Small intestine (tissue), 7 donors: ENCODE results near the gene NEFH. TPM values are rescaled to one million over a fixed set of nuclear protein-coding genes. Genes with fewer than 3 reads are reported as not detected.
A peak's percentile ranks its signal among the peaks of the same experiment; 100 is the strongest.

Experiments
- DNase-seq, 2 donors: peaks; one replicate each; pipeline versions ENCODE4 v3.0.0 to v3.0.0-alpha.2; 2013
- FAIRE-seq: peaks from 2 replicates; lab custom pipeline; 2012; peaks lifted over from hg19 to GRCh38; lab: Jason Lieb, UNC
- H3K27ac ChIP-seq, 3 donors: one replicate each; pipeline ENCODE4 v1.5.1; 2013; ENCODE audit warnings: low read length in 2 of 3, mild to moderate bottlenecking in 2 of 3, control low read depth in 1 of 3, inconsistent platforms in 1 of 3, low read depth in 1 of 3, moderate library complexity in 1 of 3
- H3K27me3 ChIP-seq, 3 donors: one replicate each; pipeline ENCODE4 v1.6.1; 2013; ENCODE audit warnings: low read length in 3 of 3, inconsistent platforms in 1 of 3; ENCODE audit not compliant: control insufficient read depth in 3 of 3, insufficient read depth in 3 of 3
- H3K36me3 ChIP-seq, 3 donors: one replicate each; pipeline ENCODE4 v1.6.1; 2013; ENCODE audit warnings: low read length in 3 of 3, inconsistent platforms in 1 of 3, low read depth in 1 of 3, mild to moderate bottlenecking in 1 of 3, moderate library complexity in 1 of 3; ENCODE audit not compliant: control insufficient read depth in 3 of 3, insufficient read depth in 2 of 3
- H3K4me1 ChIP-seq, 3 donors: one replicate each; pipeline ENCODE4 v1.6.1; 2013; ENCODE audit warnings: low read length in 2 of 3, inconsistent platforms in 1 of 3, low read depth in 1 of 3, mild to moderate bottlenecking in 1 of 3, moderate library complexity in 1 of 3; ENCODE audit not compliant: control insufficient read depth in 3 of 3, insufficient read depth in 2 of 3
- H3K4me3 ChIP-seq, 3 donors: one replicate each; pipeline ENCODE4 v1.5.1; 2013; ENCODE audit warnings: low read length in 3 of 3, control low read depth in 1 of 3, inconsistent platforms in 1 of 3, low read depth in 1 of 3, mild to moderate bottlenecking in 1 of 3, moderate library complexity in 1 of 3
- H3K9me3 ChIP-seq, 2 donors: one replicate each; pipeline ENCODE4 v1.6.1; 2013; ENCODE audit warnings: low read depth in 1 of 2, low read length in 1 of 2; ENCODE audit not compliant: control insufficient read depth in 2 of 2, insufficient read depth in 1 of 2
- WGBS, 3 donors: extraction: QIAGEN DNeasy Blood & Tissue Kit; methylation state at CpG; one replicate each; pipeline ENCODE4 v1.1.7; 2013; 5-methylcytosine and 5-hydroxymethylcytosine counted together
- polyA plus RNA-seq, 4 donors: library from polyadenylated mRNA; stranded (reverse) in 3 of 4; unstranded in 1 of 4; fragments of 200-250 nt in 3 of 4; fragments of 120-200 nt in 1 of 4; gene quantifications; one replicate each; pipeline versions ENCODE4 v1.2.1 to v1.2.3, GENCODE V29; 2013
- donor health status: healthy with polysubstance abuse.
- donor health status: control.
- donor health status: control.
- donor health status: Bipolar disorder and iron deficiency.
- donor health status: healthy.

Gene NEFH
- polyA plus RNA-seq, 4 donors = 1.9 to 4.7 TPM; not detected in 2

DNA sequence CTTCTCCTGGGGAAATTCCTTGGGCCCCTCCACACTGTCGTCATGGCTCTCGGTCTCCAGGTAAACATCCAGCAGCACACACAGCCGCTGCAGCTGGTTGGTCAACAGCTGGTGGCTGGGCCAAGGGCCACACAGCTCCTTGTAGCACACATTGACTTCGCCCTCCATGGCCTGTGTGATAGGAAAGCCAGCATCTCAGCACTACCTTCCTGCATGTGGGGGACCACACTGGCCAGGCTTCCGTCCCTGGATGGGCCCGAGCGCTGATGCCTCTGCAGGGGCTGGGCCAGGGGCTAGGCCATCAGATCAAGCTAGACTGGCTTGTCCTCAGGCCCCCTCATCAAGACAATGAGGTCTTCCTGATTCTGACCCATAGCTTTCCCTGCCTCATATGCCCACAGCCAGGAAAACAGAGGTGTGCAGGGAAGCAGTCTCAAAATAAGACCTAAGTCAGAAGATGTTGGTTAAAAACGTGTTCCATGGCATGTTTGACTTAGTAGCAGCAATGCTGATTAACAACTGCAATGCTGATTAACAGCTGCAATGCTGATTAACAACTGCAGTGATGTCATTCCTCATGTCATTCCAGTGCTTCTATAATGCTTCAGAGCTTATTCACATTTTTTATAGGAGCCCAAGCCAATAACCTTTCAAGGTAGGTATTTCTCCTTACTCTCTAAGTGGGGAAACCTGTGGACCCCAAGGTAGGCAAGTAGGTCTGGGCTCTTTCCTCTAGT, 31.3 kb downstream of the NEFH start:
- DNase-seq (no peak), FAIRE-seq (no peak)
- H3K36me3 ChIP-seq = peaks cover 15 to 76% (median 36%) of the 10 kb centered on the region in 3 donors
- no peaks in the 10 kb centered on the region for H3K9me3 ChIP-seq
- 90 to 92% (median 90%) methylated on average over 8 of the region's 8 CpGs for WGBS, 3 donors
- H3K4me3 ChIP-seq = no peak overlapping the region
- no peak overlapping the region for H3K27ac ChIP-seq
- no peaks in the 10 kb centered on the region for H3K4me1 ChIP-seq
- no peaks in the 10 kb centered on the region for H3K27me3 ChIP-seq

DNA sequence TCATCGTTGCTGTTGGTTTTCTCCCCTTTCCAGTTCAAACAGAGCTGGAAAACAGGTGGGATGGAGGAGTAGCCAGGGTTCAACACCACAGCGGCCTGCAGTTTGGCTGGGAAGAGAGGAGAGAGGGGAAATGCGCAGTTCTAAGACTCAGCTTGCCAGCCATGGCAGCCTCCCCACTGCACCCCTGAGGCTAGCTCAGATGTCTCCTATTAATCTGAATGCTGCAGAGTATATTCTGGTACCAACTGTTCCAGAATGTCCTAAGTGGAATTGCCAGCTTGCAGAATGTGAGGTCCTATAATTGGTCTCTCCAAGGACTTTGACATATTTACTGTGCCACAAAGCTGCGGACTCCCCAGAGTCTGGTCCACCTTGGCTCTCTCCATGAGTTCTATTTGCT, 32.0 kb downstream of the NEFH start:
- 71 to 88% (median 85%) methylated on average over 4 of the region's 4 CpGs for WGBS, 3 donors
- H3K36me3 ChIP-seq = peaks cover 15 to 78% (median 37%) of the 10 kb centered on the region in 3 donors

DNA sequence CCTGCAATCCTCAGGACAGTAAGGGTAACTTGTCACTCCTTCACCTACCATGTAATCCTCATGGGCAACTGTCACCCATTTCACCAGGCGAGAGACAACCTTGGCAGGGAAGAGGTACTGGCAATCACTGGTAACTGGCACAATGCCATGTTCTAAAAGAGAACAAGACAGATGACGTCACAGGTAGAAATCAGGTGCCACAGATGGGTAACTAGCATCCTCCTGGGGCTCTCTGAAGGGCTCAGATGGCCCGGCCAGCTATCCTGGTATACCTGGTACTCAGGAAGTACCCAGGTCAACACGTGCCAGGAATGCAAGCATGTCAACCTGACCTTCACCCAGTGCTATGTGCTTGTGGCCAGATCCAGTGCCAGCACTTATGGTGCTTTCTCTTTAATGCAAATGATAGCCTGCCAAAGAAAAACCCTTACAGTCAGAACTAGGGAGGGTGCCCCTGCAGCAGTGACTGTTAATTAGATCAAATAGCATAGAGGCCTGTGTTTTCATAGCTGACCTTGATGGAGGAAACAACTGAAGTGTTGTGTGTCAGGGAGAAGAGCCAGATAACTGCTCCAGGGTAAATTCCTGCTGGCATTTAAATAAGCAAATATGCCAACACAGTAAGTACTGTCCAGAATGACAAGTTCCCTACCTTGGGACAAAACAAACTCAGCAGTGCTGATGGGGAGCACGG, 37.3 kb downstream of the NEFH start:
- H3K27me3 ChIP-seq = no peaks in the 10 kb centered on the region
- H3K4me1 ChIP-seq = no peaks in the 10 kb centered on the region
- no peak overlapping the region for H3K27ac ChIP-seq
- H3K9me3 ChIP-seq = no peaks in the 10 kb centered on the region
- FAIRE-seq (no peak), DNase-seq (peak in 1 of 2 donors; percentile 2)
- H3K36me3 ChIP-seq = peaks cover 14 to 78% (median 22%) of the 10 kb centered on the region in 3 donors
- WGBS, 3 donors = 62 to 78% (median 75%) methylated on average over 5 of the region's 5 CpGs
- no peak overlapping the region for H3K4me3 ChIP-seq

More for the DNA sequence above, 32.0 kb downstream of the NEFH start:
- Histone ChIP-seq H3K4me3 (no peak overlapping the region), H3K27ac (no peak overlapping the region), H3K4me1 (no peaks in the 10 kb centered on the region), H3K9me3 (no peaks in the 10 kb centered on the region), H3K27me3 (no peaks in the 10 kb centered on the region)
- FAIRE-seq = no peak
- DNase-seq = no peak

DNA sequence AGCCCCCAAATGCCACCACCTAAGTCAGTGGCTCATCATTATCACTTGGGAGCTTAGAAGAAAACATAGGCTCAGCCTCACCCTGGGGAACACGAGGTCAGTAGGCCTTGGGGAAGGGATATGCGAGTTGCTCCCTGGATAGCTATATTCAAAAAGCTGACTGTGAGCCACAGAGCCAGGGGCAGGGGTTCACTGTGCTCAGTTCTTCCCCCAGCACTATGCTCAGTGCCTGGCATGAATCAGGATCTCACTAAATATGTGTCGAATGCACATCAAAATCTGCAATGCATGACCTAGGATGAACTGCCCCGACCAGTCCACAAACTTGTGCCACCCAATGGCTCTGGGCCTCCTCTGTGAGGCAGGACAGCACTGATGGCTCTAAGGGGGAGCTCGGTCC, 38.4 kb downstream of the NEFH start:
- no peak overlapping the region for H3K4me3 ChIP-seq
- no peaks in the 10 kb centered on the region for H3K27me3 ChIP-seq
- no peaks in the 10 kb centered on the region for H3K4me1 ChIP-seq
- no peak for FAIRE-seq
- no peaks in the 10 kb centered on the region for H3K9me3 ChIP-seq
- H3K27ac ChIP-seq = no peak overlapping the region
- WGBS, 3 donors = 94 to 98% (median 95%) methylated on average over 5 of the region's 5 CpGs
- no peak for DNase-seq
- H3K36me3 ChIP-seq = peaks cover 14 to 81% (median 22%) of the 10 kb centered on the region in 3 donors

DNA sequence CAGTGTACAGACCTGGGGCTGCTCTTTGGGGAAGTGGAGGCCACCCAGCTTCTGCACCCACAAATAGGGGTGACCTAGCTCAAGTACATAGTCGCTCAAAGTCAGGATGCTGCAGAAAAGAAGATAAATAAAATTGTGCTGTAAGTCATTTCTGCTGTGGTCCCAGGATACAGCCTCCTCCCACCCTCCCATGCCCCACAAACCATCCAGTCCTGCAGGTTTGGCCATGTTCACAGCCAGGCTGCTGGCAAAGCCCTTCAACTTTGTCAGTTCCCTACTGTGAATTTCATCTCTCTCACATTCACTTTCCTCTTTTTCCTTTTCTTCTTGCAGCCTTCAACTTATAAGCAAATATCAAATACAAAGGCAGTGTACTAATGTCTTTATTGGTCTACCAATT, 40.0 kb downstream of the NEFH start:
- H3K27ac ChIP-seq = no peak overlapping the region
- no peaks in the 10 kb centered on the region for H3K4me1 ChIP-seq
- FAIRE-seq (no peak), DNase-seq (no peak)
- WGBS, 3 donors = 93 to 100% (median 100%) methylated on average over 1 of the region's 1 CpG
- H3K9me3 ChIP-seq = no peaks in the 10 kb centered on the region
- H3K4me3 ChIP-seq = no peak overlapping the region
- no peaks in the 10 kb centered on the region for H3K27me3 ChIP-seq
- H3K36me3 ChIP-seq = peaks cover 21 to 82% (median 22%) of the 10 kb centered on the region in 3 donors

DNA sequence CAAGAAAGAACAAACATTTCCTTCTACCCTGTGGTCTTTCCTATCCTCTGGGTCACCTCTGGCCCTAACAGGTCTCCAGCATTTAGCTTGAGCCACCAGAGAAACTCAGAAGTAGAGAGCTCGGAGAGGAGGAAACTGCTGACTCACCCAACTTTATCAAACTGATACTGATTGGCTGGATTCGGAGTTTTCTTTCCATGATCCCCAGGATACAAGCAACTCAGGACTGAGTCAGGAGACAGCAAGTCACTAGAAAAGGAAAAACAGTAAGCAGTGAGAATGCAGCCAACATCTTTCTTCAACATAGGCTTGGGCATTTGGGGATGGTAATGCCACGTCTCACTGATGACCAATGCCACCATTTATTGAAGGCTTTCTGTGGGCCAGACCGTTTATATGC, 40.8 kb downstream of the NEFH start:
- H3K27ac ChIP-seq = no peak overlapping the region
- WGBS, 3 donors = 79 to 86% (median 82%) methylated on average over 4 of the region's 4 CpGs
- DNase-seq (no peak), FAIRE-seq (no peak)
- peaks cover 17 to 82% (median 24%) of the 10 kb centered on the region in 3 donors for H3K36me3 ChIP-seq
- H3K4me3 ChIP-seq = no peak overlapping the region
- no peaks in the 10 kb centered on the region for H3K4me1 ChIP-seq
- no peaks in the 10 kb centered on the region for H3K9me3 ChIP-seq
- no peaks in the 10 kb centered on the region for H3K27me3 ChIP-seq

DNA sequence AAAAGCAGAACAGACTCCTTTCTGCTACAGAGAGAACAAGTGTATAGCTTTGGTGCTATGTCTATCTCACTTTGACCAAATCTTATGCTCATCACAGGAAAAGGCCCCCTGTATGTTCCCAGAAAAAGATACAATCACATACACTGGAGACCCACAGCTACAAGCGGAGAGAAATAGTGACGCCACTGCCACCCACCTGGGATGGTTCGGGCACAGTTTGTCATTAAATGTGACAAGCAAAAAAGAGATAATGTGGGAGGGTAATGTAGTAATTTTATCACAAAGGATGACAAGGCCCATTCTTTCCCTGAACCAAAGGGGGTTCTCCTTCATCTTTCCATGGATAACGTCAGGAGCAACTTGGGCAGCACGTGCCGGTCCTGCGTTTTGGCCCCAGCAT, 41.5 kb downstream of the NEFH start:
- 95 to 99% (median 97%) methylated on average over 7 of the region's 7 CpGs for WGBS, 3 donors
- no peak for DNase-seq

DNA sequence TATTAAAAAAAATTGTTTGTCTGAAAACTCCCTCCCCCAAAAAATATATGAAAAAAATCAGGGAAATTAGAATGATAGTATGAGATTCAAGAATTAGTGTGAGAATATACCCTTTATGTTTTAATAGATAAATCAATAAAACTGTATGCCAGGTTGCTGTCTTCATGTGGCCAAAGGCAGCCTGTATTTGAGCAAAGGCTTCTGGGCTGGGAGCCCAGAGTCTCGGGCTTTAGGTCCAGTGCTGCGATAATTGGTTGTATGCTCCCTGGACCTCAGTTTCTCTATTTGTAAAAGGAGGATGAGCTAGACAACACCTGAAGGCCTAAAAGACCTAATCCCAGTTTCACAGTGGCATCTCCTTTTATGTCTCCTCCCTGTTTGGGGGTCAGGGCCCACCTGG, 43.7 kb downstream of the NEFH start:
- H3K4me3 ChIP-seq = no peak overlapping the region
- no peaks in the 10 kb centered on the region for H3K9me3 ChIP-seq
- WGBS, 3 donors = 91 to 98% (median 92%) methylated on average over 2 of the region's 2 CpGs
- H3K36me3 ChIP-seq = peaks cover 19 to 68% (median 20%) of the 10 kb centered on the region in 3 donors
- no peaks in the 10 kb centered on the region for H3K27me3 ChIP-seq
- FAIRE-seq (no peak), DNase-seq (no peak)
- no peaks in the 10 kb centered on the region for H3K4me1 ChIP-seq
- no peak overlapping the region for H3K27ac ChIP-seq

More for the DNA sequence above, 41.5 kb downstream of the NEFH start:
- Histone ChIP-seq H3K9me3 (no peaks in the 10 kb centered on the region), H3K36me3 (peaks cover 20 to 77% (median 21%) of the 10 kb centered on the region in 3 donors), H3K27me3 (no peaks in the 10 kb centered on the region), H3K27ac (no peak overlapping the region), H3K4me1 (no peaks in the 10 kb centered on the region), H3K4me3 (no peak overlapping the region)
- no peak for FAIRE-seq
